ENCODE data around the gene VAT1. TPM values are rescaled to one million over a fixed set of nuclear protein-coding genes. Genes with fewer than 3 reads are reported as not detected.

VAT1 gene
- total and polyA plus RNA-seq, 2 donors (not counting 1 experiment from before 2014, with no cell fraction given), result 20.4 to 90.7 TPM

DNA sequence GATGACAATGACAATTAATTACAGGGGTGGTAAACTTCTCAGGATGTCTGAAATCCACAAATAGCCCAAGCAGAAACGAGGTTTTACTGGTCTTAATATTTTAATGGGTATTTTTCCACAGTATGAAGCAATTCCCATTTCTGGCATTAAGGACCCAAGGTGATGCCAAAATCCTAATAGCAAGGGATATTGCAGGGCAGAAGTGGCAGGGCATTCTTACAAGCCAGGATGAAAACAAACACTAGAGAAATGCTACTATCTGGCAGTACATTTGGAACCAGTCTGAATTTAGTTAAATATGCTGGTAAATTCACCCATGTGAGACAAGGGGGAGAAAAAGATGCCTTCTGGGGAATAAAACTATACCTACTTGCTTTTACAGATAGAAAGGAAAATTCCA, 48.1 kb upstream of the VAT1 start:
- H3K4me1 Mint-ChIP-seq, result no peaks in the 10 kb centered on the region
- H3K79me2 ChIP-seq (ENCODE audit: control insufficient read depth, insufficient read depth, low read length), result no peaks in the 10 kb centered on the region
- H3K27ac Mint-ChIP-seq, result no peak overlapping the region
- POLR2A ChIA-PET, result no interaction called here
- no peaks in the 10 kb centered on the region for H3K9me3 Mint-ChIP-seq (ENCODE audit: insufficient read depth)
- DNase-seq (no peak), ATAC-seq (ENCODE audit: low read depth) (no peak)
- H3K4me2 ChIP-seq (replicated peaks; ENCODE audit: low read depth, low read length, poor library complexity, severe bottlenecking), result no peak overlapping the region
- H3K27ac ChIP-seq (ENCODE audit: low read length in 2 of 2), result no peak overlapping the region
- CTCF ChIA-PET, result no interaction called here
- no peaks in the 10 kb centered on the region for H3K9me3 ChIP-seq (ENCODE audit: control extremely low read depth in 1 of 3, control insufficient read depth in 2 of 3, insufficient read depth in 1 of 3, low read length in 2 of 3)
- H3K27me3 Mint-ChIP-seq, result no peaks in the 10 kb centered on the region
- WGBS (ENCODE audit: insufficient coverage), result no CpG with 5 or more reads among the region's 1 CpG
- no peaks in the 10 kb centered on the region for H3K36me3 ChIP-seq (replicated peaks in 1 of 2; ENCODE audit: control extremely low read depth in 1 of 2, control insufficient read depth in 1 of 2, extremely low read depth in 1 of 2, insufficient read depth in 2 of 2, low read length in 1 of 2)
- H3K4me3 Mint-ChIP-seq, result no peak overlapping the region
- no peak overlapping the region for H3K9ac ChIP-seq (ENCODE audit: low read length)
- H3K27me3 ChIP-seq (replicated peaks in 1 of 4; ENCODE audit: control extremely low read depth in 1 of 4, control insufficient read depth in 3 of 4, insufficient read depth in 4 of 4, low read length in 3 of 4), result no peaks in the 10 kb centered on the region
- intact Hi-C loops (cut with micrococcal nuclease), result no loop called here
- TF ChIP-seq CTCF (IDR thresholded peaks at IDR 0.05) (no peak), EZH2 (IDR thresholded peaks at IDR 0.05; ENCODE audit: borderline replicate concordance, insufficient read depth, low read depth, low read length, poor library complexity, severe bottlenecking) (no peak)
- no peak overlapping the region for H3K4me3 ChIP-seq (ENCODE audit: control extremely low read depth in 1 of 5, extremely low read depth in 1 of 5, insufficient read depth in 1 of 5, low read depth in 2 of 5, low read length in 4 of 5)
- H3K4me1 ChIP-seq (ENCODE audit: control insufficient read depth in 2 of 2, insufficient read depth in 2 of 2, low read length in 2 of 2), result no peaks in the 10 kb centered on the region
- H4K20me1 ChIP-seq (ENCODE audit: control insufficient read depth, insufficient read depth, low read length, poor library complexity, severe bottlenecking), result no peaks in the 10 kb centered on the region
- no peak overlapping the region for H2AFZ ChIP-seq (ENCODE audit: insufficient read depth, low read depth, low read length, poor library complexity, severe bottlenecking)

DNA sequence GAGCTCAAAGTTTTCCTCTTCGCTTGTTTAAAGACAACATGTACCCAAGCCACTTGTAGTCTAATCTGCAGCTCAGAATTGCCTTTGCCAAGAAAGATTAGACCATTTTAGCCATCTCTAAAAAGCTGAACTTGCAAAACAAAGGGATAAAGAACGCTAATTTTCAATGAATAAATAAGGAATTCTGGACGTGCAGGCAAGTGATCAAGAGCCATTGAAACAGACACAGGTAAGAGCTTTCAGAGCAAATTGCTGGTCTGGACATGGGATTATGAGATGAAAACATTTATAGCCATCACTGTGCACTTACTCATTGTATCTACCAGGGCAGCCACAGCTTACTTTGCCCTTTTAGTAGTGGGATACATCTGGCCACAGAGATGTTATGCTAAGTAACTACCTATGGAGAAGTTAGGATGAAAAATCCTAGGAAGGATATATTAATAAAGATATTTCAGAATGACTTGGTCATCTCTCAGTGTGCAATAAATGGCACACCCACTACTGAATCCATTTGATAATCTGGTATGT, 47.2 kb upstream of the VAT1 start:
- H3K9me3 ChIP-seq (ENCODE audit: control extremely low read depth in 1 of 3, control insufficient read depth in 2 of 3, insufficient read depth in 1 of 3, low read length in 2 of 3), result no peaks in the 10 kb centered on the region
- TF ChIP-seq EZH2 (IDR thresholded peaks at IDR 0.05; ENCODE audit: borderline replicate concordance, insufficient read depth, low read depth, low read length, poor library complexity, severe bottlenecking) (no peak), CTCF (IDR thresholded peaks at IDR 0.05) (no peak)
- DNase-seq, result no peak
- no peak overlapping the region for H3K9ac ChIP-seq (ENCODE audit: low read length)
- intact Hi-C loops (cut with micrococcal nuclease), result no loop called here
- no peak overlapping the region for H3K4me3 ChIP-seq (ENCODE audit: control extremely low read depth in 1 of 5, extremely low read depth in 1 of 5, insufficient read depth in 1 of 5, low read depth in 2 of 5, low read length in 4 of 5)
- Mint-ChIP-seq H3K4me3 (no peak overlapping the region), H3K4me1 (no peaks in the 10 kb centered on the region), H3K27ac (no peak overlapping the region), H3K9me3 (ENCODE audit: insufficient read depth) (no peaks in the 10 kb centered on the region), H3K27me3 (no peaks in the 10 kb centered on the region)
- ChIA-PET CTCF (no interaction called here), POLR2A (no interaction called here)
- no peak overlapping the region for H3K27ac ChIP-seq (ENCODE audit: low read length in 2 of 2)
- no peak overlapping the region for H3K4me2 ChIP-seq (replicated peaks; ENCODE audit: low read depth, low read length, poor library complexity, severe bottlenecking)
- WGBS (ENCODE audit: insufficient coverage), result 100% methylated on average over 3 of the region's 3 CpGs
- no peaks in the 10 kb centered on the region for H4K20me1 ChIP-seq (ENCODE audit: control insufficient read depth, insufficient read depth, low read length, poor library complexity, severe bottlenecking)
- H2AFZ ChIP-seq (ENCODE audit: insufficient read depth, low read depth, low read length, poor library complexity, severe bottlenecking), result no peak overlapping the region
- no peaks in the 10 kb centered on the region for H3K79me2 ChIP-seq (ENCODE audit: control insufficient read depth, insufficient read depth, low read length)
- H3K27me3 ChIP-seq (replicated peaks in 1 of 4; ENCODE audit: control extremely low read depth in 1 of 4, control insufficient read depth in 3 of 4, insufficient read depth in 4 of 4, low read length in 3 of 4), result no peaks in the 10 kb centered on the region
- no peaks in the 10 kb centered on the region for H3K36me3 ChIP-seq (replicated peaks in 1 of 2; ENCODE audit: control extremely low read depth in 1 of 2, control insufficient read depth in 1 of 2, extremely low read depth in 1 of 2, insufficient read depth in 2 of 2, low read length in 1 of 2)
- ATAC-seq (ENCODE audit: low read depth), result no peak
- H3K4me1 ChIP-seq (ENCODE audit: control insufficient read depth in 2 of 2, insufficient read depth in 2 of 2, low read length in 2 of 2), result no peaks in the 10 kb centered on the region

Measured in B cell (primary cell).